Fibroblast of the aortic adventitia (primary cell): ENCODE results near the gene ATXN7. TPM values are rescaled to one million over a fixed set of nuclear protein-coding genes. Genes with fewer than 3 reads are reported as not detected.
A peak's percentile ranks its signal among the peaks of the same experiment; 100 is the strongest.

ENCODE experiments used
- DNase-seq: peaks from one replicate; pipeline ENCODE4 v3.0.0-alpha.2; 2010; ENCODE audit warnings: low read depth
- H3K4me3 ChIP-seq: 2 replicates; pipeline ENCODE4 v1.5.1; 2011; ENCODE audit warnings: low read depth, mild to moderate bottlenecking, control low read depth, low read length, moderate library complexity
- total RNA-seq: library from RNA; depleted of rRNA; stranded (reverse); fragments of >200 nt; gene quantifications from 2 replicates; pipeline ENCODE4 v1.2.3, GENCODE V29; 2012; ENCODE audit warnings: low replicate concordance
- TF ChIP-seq, protein P1 (sequence below): IDR thresholded peaks from 2 replicates; pipeline ENCODE4 v1.5.1; 2011; ENCODE audit warnings: mild to moderate bottlenecking, low read length, control low read depth, inconsistent platforms; ENCODE audit not compliant: insufficient read depth

The ATXN7 gene
- total RNA-seq, 1 donor = 21.0 TPM

DNA sequence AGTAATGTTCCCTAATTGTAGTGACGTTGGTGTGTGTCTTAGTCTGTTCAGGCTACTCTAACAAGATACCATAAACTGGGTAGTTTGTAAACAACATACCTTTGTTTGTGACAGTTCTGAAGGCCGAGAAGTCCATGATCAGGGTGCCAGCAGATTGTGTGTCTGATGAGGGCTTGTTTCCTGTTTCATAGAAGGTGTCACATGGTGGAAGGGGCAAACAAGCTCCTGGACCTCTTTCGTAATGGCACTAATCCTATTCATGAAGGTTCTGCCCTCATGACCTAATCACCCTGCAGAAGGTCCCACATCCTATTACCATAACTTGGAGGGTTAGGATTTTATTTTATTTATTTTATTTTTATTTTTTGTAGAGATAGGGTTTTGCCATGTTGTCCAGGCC is 11.1 kb downstream of the ATXN7 start:
- DNase-seq = no peak
- no peak overlapping the region for H3K4me3 ChIP-seq
- TF ChIP-seq, protein P1, sequence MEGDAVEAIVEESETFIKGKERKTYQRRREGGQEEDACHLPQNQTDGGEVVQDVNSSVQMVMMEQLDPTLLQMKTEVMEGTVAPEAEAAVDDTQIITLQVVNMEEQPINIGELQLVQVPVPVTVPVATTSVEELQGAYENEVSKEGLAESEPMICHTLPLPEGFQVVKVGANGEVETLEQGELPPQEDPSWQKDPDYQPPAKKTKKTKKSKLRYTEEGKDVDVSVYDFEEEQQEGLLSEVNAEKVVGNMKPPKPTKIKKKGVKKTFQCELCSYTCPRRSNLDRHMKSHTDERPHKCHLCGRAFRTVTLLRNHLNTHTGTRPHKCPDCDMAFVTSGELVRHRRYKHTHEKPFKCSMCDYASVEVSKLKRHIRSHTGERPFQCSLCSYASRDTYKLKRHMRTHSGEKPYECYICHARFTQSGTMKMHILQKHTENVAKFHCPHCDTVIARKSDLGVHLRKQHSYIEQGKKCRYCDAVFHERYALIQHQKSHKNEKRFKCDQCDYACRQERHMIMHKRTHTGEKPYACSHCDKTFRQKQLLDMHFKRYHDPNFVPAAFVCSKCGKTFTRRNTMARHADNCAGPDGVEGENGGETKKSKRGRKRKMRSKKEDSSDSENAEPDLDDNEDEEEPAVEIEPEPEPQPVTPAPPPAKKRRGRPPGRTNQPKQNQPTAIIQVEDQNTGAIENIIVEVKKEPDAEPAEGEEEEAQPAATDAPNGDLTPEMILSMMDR = no peak

DNA sequence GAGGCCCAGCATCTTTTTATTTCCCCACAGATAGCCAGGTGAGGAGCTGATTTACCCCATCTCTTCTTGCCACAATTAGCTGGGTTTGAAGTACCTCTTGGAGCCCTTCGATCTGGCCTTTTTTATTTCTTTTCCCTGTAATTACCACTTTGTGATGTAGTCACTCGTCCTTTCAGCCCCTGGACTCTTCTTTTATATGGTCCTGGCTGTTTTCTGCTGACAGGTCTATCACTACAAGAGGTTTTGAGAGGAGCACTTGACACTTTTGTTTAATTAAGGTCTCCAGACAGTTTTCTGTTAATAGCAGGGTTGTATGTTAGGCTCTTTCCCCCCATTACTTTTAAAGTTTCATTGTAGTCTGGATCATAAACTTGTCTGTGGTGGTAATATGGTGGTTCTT is 11.8 kb downstream of the ATXN7 start:
- TF ChIP-seq, protein P1 = no peak
- DNase-seq = no peak
- no peak overlapping the region for H3K4me3 ChIP-seq

DNA sequence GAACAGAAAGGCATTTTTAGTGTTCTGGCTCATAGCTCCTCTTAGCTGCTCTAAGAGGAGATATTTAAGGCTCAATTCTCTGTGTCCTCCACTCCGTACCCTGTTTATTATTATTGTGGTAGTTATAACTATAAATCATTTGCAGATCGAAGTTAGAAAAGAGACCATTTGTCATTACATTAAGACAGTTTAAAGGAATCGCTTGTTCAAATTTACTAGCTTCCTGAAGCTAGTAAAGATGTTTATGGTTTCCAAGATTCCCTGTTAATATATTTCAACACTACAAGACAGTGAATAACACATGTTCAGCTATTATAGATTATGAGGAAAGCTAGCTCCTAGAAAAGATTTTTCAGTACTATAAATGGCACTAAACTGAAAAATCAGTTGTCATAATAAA is 12.6 kb downstream of the ATXN7 start:
- no peak for DNase-seq
- TF ChIP-seq, protein P1 = no peak
- no peak overlapping the region for H3K4me3 ChIP-seq

DNA sequence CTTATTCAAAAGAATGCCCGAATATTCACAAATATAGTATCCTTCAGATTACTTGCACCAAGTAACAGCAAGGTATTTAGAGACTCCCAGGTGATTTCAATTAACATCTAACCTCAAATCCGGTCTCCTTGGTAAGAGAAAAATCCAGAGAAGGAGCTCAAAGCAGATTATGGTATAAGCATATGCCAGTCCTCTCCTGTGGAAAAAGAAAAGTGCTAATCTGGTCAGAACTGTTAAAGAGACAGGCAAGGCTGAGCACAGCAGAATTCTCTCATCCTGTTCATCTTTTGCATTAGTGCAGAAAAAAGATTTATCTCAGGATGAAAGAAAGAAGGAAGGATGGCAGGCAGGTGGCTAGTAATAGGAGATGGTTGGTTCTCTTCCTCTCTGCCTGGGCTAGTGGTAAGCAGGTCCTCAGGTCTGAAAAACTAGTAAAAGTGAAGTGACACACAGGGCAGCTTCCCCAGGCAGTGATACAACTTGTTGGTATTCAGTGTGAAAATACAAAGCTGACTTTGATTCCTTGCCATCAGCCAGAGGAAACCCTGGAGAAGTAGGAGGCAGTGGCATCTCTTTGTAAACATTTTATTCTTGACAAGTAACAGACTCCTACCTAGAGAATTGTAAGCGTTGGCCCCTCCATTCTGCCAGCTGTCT is 14.2 kb downstream of the ATXN7 start:
- TF ChIP-seq, protein P1 = no peak
- no peak overlapping the region for H3K4me3 ChIP-seq
- peak; percentile 33 for DNase-seq

DNA sequence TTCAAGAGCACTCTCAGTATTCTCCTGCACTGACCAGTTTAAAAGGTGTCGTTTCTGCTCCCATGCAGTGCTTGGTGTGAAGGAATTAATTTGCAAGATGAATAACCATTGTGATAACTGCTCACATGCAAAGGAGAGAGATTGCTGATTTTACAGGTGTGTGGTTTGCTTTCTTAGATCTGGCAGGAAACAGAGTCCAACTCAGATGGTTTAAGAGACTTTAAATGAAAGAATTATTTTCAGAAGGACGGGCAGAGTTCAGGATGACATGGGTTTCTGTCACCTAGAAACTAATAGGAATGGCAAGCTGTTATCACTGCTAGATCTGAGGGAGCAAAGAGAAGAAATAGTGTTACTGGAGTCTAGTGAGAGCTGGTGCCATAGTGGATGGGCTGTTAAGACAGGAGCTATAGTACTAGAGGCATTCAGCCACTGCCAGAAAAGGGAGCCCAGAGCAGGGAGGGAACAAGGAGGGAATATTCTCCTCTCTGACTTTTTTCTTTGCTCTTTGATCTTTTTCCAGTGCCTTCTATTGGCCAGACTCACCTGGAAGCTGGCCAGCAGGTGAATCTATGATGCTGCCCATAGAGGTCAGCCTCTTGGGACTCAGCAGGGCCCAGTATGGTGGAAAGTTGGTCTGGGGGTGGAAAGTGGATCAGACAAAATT is 14.9 kb downstream of the ATXN7 start:
- TF ChIP-seq, protein P1 = no peak
- no peak for DNase-seq
- no peak overlapping the region for H3K4me3 ChIP-seq

DNA sequence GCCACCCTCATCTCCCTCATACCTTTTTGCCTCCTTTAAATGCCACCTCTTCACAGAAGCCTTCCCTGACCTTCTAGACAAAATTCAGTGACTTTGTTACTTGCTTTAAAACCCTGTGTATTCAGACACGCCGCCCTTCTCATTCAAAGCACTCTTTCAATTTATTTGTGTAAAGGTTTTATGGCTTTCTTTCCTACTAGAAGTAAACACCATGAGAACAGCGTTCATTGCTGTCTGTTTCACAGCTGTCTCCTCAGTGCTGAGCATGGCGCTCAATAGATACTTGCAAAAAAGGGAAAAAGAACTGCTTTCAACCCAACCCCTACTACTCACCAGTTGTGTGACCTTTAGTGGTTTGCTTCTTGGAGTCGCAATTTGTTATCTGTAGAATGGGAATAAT is 17.0 kb downstream of the ATXN7 start:
- DNase-seq = no peak

More for the DNA sequence above, 17.0 kb downstream of the ATXN7 start:
- TF ChIP-seq, protein P1 = no peak
- no peak overlapping the region for H3K4me3 ChIP-seq
